Right lobe of liver (tissue), 4 donors: ENCODE measurements around the gene TMEM51.

ENCODE experiments used
- CTCF ChIP-seq, 4 donors: fragments of 200-600 bp in 3 of 4; fragments of 450-650 bp in 1 of 4; IDR thresholded peaks; one replicate each; pipeline versions ENCODE4 v1.5.1 to v1.8.0; 2016 to 2022; ENCODE audit warnings: antibody characterized with exemption in 4 of 4, mild to moderate bottlenecking in 2 of 4
- POLR2A ChIP-seq: fragments of 450-650 bp; IDR thresholded peaks from one replicate; pipeline ENCODE4 v1.6.1; 2017; ENCODE audit warnings: antibody characterized with exemption, mild to moderate bottlenecking
- donor health status: DM: no; HTN: no; CAD: no.
- donor health status: DM: no; HTN: no; CAD: no.
- donor health status: DM: no; HTN: yes; CAD: no.

GRCh38 chr1:15264769-15265168, 111.2 kb downstream of the TMEM51 start:
- TF ChIP-seq POLR2A (no peak), CTCF (IDR thresholded peaks at IDR 0.05) (no peak)
